HCT116 (cell line): ENCODE results near the gene TTYH2.

Experiments
- CEBPB ChIP-seq: IDR thresholded peaks from 2 replicates; pipeline ENCODE4 v1.6.1; 2012; ENCODE audit warnings: low read depth
- EGR1 ChIP-seq: IDR thresholded peaks from 2 replicates; pipeline ENCODE4 v1.6.1; 2012; ENCODE audit warnings: low read depth
- EZH2 ChIP-seq: fragments of 200-600 bp; sonication (generic); IDR thresholded peaks from 2 replicates; pipeline ENCODE4 v1.6.1; 2017; ENCODE audit warnings: antibody characterized with exemption, mixed run types
- FOSL1 ChIP-seq: IDR thresholded peaks from 2 replicates; pipeline ENCODE4 v1.6.1; 2012; ENCODE audit warnings: low read depth
- POLR2A ChIP-seq: IDR thresholded peaks from 2 replicates; pipeline ENCODE4 v1.7.0; 2011; ENCODE audit warnings: borderline replicate concordance; ENCODE audit not compliant: insufficient read depth, insufficient read length; ENCODE audit errors: extremely low read depth
- POLR2AphosphoS5 ChIP-seq: IDR thresholded peaks from 2 replicates; pipeline ENCODE4 v1.6.1; 2011; ENCODE audit warnings: mild to moderate bottlenecking, low read depth, low read length, moderate library complexity
- RAD21 ChIP-seq: IDR thresholded peaks from 2 replicates; pipeline ENCODE4 v1.6.1; 2012; ENCODE audit warnings: low read depth, mild to moderate bottlenecking
- TCF7L2 ChIP-seq: IDR thresholded peaks from 2 replicates; pipeline ENCODE4 v1.7.0; 2011; ENCODE audit warnings: borderline replicate concordance, inconsistent platforms; ENCODE audit not compliant: insufficient read depth, insufficient read length; ENCODE audit errors: extremely low read depth
- YY1 ChIP-seq: IDR thresholded peaks from 2 replicates; pipeline ENCODE4 v1.6.1; 2011; ENCODE audit warnings: low read length, low read depth, moderate library complexity, mild to moderate bottlenecking; ENCODE audit not compliant: insufficient replicate concordance; ENCODE audit errors: extremely low read depth
- TF ChIP-seq, protein P1 (sequence below): IDR thresholded peaks from 2 replicates; pipeline ENCODE4 v1.6.1; 2011; ENCODE audit warnings: mild to moderate bottlenecking, low read length, moderate library complexity; ENCODE audit not compliant: insufficient replicate concordance; ENCODE audit errors: extremely low read depth
- TF ChIP-seq, protein P2 (sequence below), 3 experiments: fragments of 200-600 bp in 1 of 3; sonication (generic) in 1 of 3; IDR thresholded peaks in 2 of 3; conservative IDR thresholded peaks in 1 of 3; 2 replicates each; pipeline ENCODE4 v1.5.1; 2012 to 2017; ENCODE audit warnings: low read depth in 2 of 3, low read length in 2 of 3, antibody characterized with exemption in 1 of 3, borderline replicate concordance in 1 of 3, control low read depth in 1 of 3, mild to moderate bottlenecking in 1 of 3, mixed read lengths in 1 of 3, mixed run types in 1 of 3, moderate library complexity in 1 of 3; ENCODE audit not compliant: insufficient read depth in 1 of 3

DNA sequence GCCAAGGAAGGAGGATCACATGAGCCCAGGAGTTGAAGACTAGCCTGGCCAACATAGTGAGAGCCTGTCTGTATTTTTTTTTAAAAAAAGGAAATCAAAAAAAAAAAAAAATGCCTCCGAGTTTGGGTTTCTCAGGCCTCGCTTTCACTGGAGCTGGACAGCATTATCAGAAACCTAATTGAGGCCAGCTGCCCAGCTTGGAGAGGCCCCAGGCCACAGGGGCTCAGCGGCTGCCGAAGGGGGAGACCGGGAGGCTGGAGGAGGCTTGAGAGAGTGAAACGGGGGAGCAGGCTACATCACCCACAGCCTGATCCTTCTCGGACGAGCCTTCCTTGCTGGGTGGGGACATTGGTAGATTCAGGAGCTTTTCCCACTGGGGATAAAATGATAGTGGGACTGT lies 5.1 kb downstream of the TTYH2 start:
- no peak for TF ChIP-seq POLR2A
- TF ChIP-seq, protein P1, sequence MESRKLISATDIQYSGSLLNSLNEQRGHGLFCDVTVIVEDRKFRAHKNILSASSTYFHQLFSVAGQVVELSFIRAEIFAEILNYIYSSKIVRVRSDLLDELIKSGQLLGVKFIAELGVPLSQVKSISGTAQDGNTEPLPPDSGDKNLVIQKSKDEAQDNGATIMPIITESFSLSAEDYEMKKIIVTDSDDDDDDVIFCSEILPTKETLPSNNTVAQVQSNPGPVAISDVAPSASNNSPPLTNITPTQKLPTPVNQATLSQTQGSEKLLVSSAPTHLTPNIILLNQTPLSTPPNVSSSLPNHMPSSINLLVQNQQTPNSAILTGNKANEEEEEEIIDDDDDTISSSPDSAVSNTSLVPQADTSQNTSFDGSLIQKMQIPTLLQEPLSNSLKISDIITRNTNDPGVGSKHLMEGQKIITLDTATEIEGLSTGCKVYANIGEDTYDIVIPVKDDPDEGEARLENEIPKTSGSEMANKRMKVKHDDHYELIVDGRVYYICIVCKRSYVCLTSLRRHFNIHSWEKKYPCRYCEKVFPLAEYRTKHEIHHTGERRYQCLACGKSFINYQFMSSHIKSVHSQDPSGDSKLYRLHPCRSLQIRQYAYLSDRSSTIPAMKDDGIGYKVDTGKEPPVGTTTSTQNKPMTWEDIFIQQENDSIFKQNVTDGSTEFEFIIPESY: no peak
- TF ChIP-seq FOSL1: no peak
- TF ChIP-seq, protein P2, sequence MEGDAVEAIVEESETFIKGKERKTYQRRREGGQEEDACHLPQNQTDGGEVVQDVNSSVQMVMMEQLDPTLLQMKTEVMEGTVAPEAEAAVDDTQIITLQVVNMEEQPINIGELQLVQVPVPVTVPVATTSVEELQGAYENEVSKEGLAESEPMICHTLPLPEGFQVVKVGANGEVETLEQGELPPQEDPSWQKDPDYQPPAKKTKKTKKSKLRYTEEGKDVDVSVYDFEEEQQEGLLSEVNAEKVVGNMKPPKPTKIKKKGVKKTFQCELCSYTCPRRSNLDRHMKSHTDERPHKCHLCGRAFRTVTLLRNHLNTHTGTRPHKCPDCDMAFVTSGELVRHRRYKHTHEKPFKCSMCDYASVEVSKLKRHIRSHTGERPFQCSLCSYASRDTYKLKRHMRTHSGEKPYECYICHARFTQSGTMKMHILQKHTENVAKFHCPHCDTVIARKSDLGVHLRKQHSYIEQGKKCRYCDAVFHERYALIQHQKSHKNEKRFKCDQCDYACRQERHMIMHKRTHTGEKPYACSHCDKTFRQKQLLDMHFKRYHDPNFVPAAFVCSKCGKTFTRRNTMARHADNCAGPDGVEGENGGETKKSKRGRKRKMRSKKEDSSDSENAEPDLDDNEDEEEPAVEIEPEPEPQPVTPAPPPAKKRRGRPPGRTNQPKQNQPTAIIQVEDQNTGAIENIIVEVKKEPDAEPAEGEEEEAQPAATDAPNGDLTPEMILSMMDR (IDR thresholded peaks at IDR 0.05 in 2 of 3, conservative IDR thresholded peaks at IDR 0.05 in 1 of 3; ENCODE audit: borderline replicate concordance in 1 of 3, insufficient read depth in 1 of 3, low read depth in 2 of 3, low read length in 2 of 3): no peak
- TF ChIP-seq YY1: no peak
- no peak for TF ChIP-seq CEBPB
- no peak for TF ChIP-seq TCF7L2
- no peak for TF ChIP-seq RAD21
- TF ChIP-seq EZH2: no peak
- TF ChIP-seq POLR2AphosphoS5: no peak
- TF ChIP-seq EGR1: no peak
